HCT116 (cell line): ENCODE data around the gene CORO2B. TPM values are rescaled to one million over a fixed set of nuclear protein-coding genes. Genes with fewer than 3 reads are reported as not detected.

Experiments used
- ATAC-seq: fragments of 200-7000 bp; cut with Tn5 transposase; 2 replicates; pipeline ENCODE4 v1.9.1; 2020; ENCODE audit warnings: mild to moderate bottlenecking, moderate library complexity
- BruUV-seq: library from RNA; stranded (reverse); fragments of 400-500 nt; replicated peaks from 2 replicates; lab custom pipeline; 2021; lab: Mats Ljungman, UMichigan
- CTCF ChIA-PET: fragments of 300-600 bp; sonication (Branson Sonifier 250); formaldehyde crosslinking; loops from one replicate; lab custom pipeline; 2021; ENCODE audit warnings: antibody characterized with exemption; lab: Charles Lee
- POLR2A ChIA-PET: fragments of 300-600, 350-600 bp; sonication (Branson Sonifier 250); formaldehyde crosslinking; loops from one replicate; lab custom pipeline; 2021; ENCODE audit warnings: antibody characterized with exemption; lab: Charles Lee
- RAD21 ChIA-PET, 2 experiments: fragments of 300-600 bp; sonication (Branson Sonifier 250); formaldehyde crosslinking; loops; one replicate each; lab custom pipeline; 2023; ENCODE audit warnings: low total read pairs in 2 of 2; ENCODE audit not compliant: uncharacterized antibody in 2 of 2, unreplicated experiment in 2 of 2, low non-redundant PET in 1 of 2; lab: Charles Lee
- DNase-seq: peaks from one replicate; pipeline ENCODE4 v3.0.0-alpha.2; 2010; ENCODE audit warnings: low read depth, low spot score
- H2AFZ ChIP-seq: fragments of 200-600 bp; shearing (Covaris generic), sonication (generic); 2 replicates; pipeline ENCODE4 v1.6.1; 2017; ENCODE audit warnings: low read depth, mixed run types, mixed read lengths, antibody characterized with exemption, low read length; ENCODE audit not compliant: poor library complexity, severe bottlenecking
- H3K27ac ChIP-seq: 2 replicates; pipeline ENCODE4 v1.5.1; 2012; ENCODE audit warnings: low read depth, low read length
- H3K27me3 ChIP-seq: fragments of 200-600 bp; sonication (generic); 2 replicates; pipeline ENCODE4 v1.6.1; 2016; ENCODE audit warnings: mixed run types, low read length, mixed read lengths; ENCODE audit not compliant: insufficient read depth
- H3K36me3 ChIP-seq, 2 experiments: fragments of 200-500 bp in 1 of 2; fragments of 200-600 bp in 1 of 2; sonication (Bioruptor generic) in 1 of 2; sonication (generic) in 1 of 2; 2 replicates each; pipeline versions ENCODE4 v1.5.1 to v1.6.1; 2014 to 2016; ENCODE audit warnings: low read length in 2 of 2, inconsistent platforms in 1 of 2, mixed read lengths in 1 of 2, mixed run types in 1 of 2; ENCODE audit not compliant: insufficient read depth in 2 of 2, control insufficient read depth in 1 of 2
- H3K4me1 ChIP-seq, 2 experiments: fragments of 200-600 bp in 1 of 2; sonication (generic) in 1 of 2; 2 replicates each; pipeline versions ENCODE4 v1.5.1 to v1.6.1; 2012 to 2017; ENCODE audit warnings: low read length in 2 of 2, inconsistent platforms in 1 of 2, mild to moderate bottlenecking in 1 of 2, mixed read lengths in 1 of 2, mixed run types in 1 of 2, moderate library complexity in 1 of 2; ENCODE audit not compliant: insufficient read depth in 2 of 2, control insufficient read depth in 1 of 2
- H3K4me2 ChIP-seq: fragments of 200-600 bp; sonication (generic); 2 replicates; pipeline ENCODE4 v1.6.1; 2017; ENCODE audit warnings: mixed run types, low read length, mixed read lengths
- H3K4me3 ChIP-seq, 2 experiments: fragments of 200-600 bp in 1 of 2; sonication (generic) in 1 of 2; replicated peaks in 1 of 2; 2 replicates each; pipeline ENCODE4 v1.5.1; 2011 to 2016; ENCODE audit warnings: low read length in 2 of 2, control low read depth in 1 of 2, low read depth in 1 of 2, mild to moderate bottlenecking in 1 of 2, mixed read lengths in 1 of 2, mixed run types in 1 of 2
- H3K79me2 ChIP-seq: fragments of 200-600 bp; sonication (generic); 2 replicates; pipeline ENCODE4 v1.6.1; 2017; ENCODE audit warnings: mild to moderate bottlenecking, mixed run types, low read length, moderate library complexity, mixed read lengths; ENCODE audit not compliant: insufficient read depth
- H3K9ac ChIP-seq: fragments of 200-600 bp; sonication (generic); 2 replicates; pipeline ENCODE4 v1.6.1; 2016; ENCODE audit warnings: low read length, mixed read lengths
- H3K9me2 ChIP-seq: fragments of 200-600 bp; sonication (generic), shearing (Covaris generic); 2 replicates; pipeline ENCODE4 v1.6.1; 2017; ENCODE audit warnings: mixed run types, mild to moderate bottlenecking, moderate library complexity; ENCODE audit not compliant: insufficient read depth
- H3K9me3 ChIP-seq, 2 experiments: fragments of 200-500 bp in 1 of 2; fragments of 200-600 bp in 1 of 2; sonication (Bioruptor generic) in 1 of 2; sonication (generic) in 1 of 2; 2 replicates each; pipeline ENCODE4 v1.6.1; 2014 to 2017; ENCODE audit warnings: low read length in 2 of 2, mixed read lengths in 2 of 2, inconsistent platforms in 1 of 2, low read depth in 1 of 2, mild to moderate bottlenecking in 1 of 2, mixed run types in 1 of 2, moderate library complexity in 1 of 2; ENCODE audit not compliant: control insufficient read depth in 1 of 2, insufficient read depth in 1 of 2
- H4K20me1 ChIP-seq: fragments of 200-600 bp; sonication (generic), shearing (Covaris generic); 2 replicates; pipeline ENCODE4 v1.6.1; 2017; ENCODE audit warnings: mixed run types, mild to moderate bottlenecking, moderate library complexity; ENCODE audit not compliant: insufficient read depth
- ATF3 ChIP-seq: IDR thresholded peaks from 2 replicates; pipeline ENCODE4 v1.6.1; 2012
- CEBPB ChIP-seq: IDR thresholded peaks from 2 replicates; pipeline ENCODE4 v1.6.1; 2012; ENCODE audit warnings: low read depth
- ELF1 ChIP-seq: IDR thresholded peaks from 2 replicates; pipeline ENCODE4 v1.6.1; 2012; ENCODE audit warnings: low read depth, borderline replicate concordance
- EZH2 ChIP-seq: fragments of 200-600 bp; sonication (generic); IDR thresholded peaks from 2 replicates; pipeline ENCODE4 v1.6.1; 2017; ENCODE audit warnings: antibody characterized with exemption, mixed run types
- EZH2phosphoT487 ChIP-seq: fragments of 200-600 bp; IDR thresholded peaks from 2 replicates; pipeline ENCODE4 v1.6.1; 2018; ENCODE audit warnings: antibody characterized with exemption, borderline replicate concordance
- FOSL1 ChIP-seq: IDR thresholded peaks from 2 replicates; pipeline ENCODE4 v1.6.1; 2012; ENCODE audit warnings: low read depth
- JUND ChIP-seq: IDR thresholded peaks from 2 replicates; pipeline ENCODE4 v1.6.1; 2012
- POLR2A ChIP-seq: IDR thresholded peaks from 2 replicates; pipeline ENCODE4 v1.7.0; 2011; ENCODE audit warnings: borderline replicate concordance; ENCODE audit not compliant: insufficient read depth, insufficient read length; ENCODE audit errors: extremely low read depth
- RAD21 ChIP-seq: IDR thresholded peaks from 2 replicates; pipeline ENCODE4 v1.6.1; 2012; ENCODE audit warnings: low read depth, mild to moderate bottlenecking
- SP1 ChIP-seq: IDR thresholded peaks from 2 replicates; pipeline ENCODE4 v1.6.1; 2012; ENCODE audit warnings: low read depth
- SRF ChIP-seq: IDR thresholded peaks from 2 replicates; pipeline ENCODE4 v1.6.1; 2012; ENCODE audit warnings: low read depth
- ZFX ChIP-seq: fragments of 450-650 bp; IDR thresholded peaks from 2 replicates; pipeline ENCODE4 v1.6.1; 2017
- ZNF274 ChIP-seq: fragments of 200-500 bp; sonication (Bioruptor generic); IDR thresholded peaks from 2 replicates; pipeline ENCODE4 v1.6.1; 2014; ENCODE audit warnings: mild to moderate bottlenecking, low read depth, low read length, inconsistent platforms
- intact Hi-C: fragments of 100-400 bp; cut with micrococcal nuclease; formaldehyde crosslinking; loops from 2 replicates; pipeline ENCODE4 v1.10.0; 2022
- total RNA-seq: library from RNA; stranded (reverse); gene quantifications from one replicate; pipeline ENCODE4 v1.2.1, GENCODE V29; 2021; ENCODE audit not compliant: unreplicated experiment

The CORO2B gene
- total RNA-seq, 1 experiment from 2014 or later: 2.8 TPM

DNA sequence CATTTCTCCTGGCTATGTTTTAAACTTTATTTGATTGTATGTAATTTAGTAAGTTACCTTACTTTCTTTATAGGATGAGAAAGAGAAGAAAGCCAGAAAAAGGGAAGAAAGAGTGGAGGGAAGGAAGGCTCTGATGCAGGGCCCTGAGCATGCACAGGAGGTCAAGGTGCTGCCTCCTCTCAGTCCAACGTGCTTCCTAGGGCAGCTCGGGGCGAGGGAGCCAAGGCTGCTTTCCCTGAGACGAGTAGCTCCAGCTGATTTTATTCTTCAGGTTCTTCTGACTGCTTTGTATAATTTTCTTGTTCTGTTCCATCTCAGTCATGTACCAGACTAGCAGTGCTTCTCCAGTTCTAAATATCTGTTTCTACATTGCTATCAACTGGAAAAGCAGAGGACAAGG lies 3.4 kb downstream of the CORO2B start:
- no peaks in the 10 kb centered on the region for H4K20me1 ChIP-seq
- no peak overlapping the region for H3K4me2 ChIP-seq
- no peak overlapping the region for H2AFZ ChIP-seq
- H3K4me3 ChIP-seq: no peak overlapping the region
- TF ChIP-seq EZH2phosphoT487: no peak
- TF ChIP-seq ELF1: no peak
- TF ChIP-seq ZFX: no peak
- no peak for TF ChIP-seq SRF
- no peak for TF ChIP-seq ATF3
- no peak for TF ChIP-seq EZH2
- no peak for TF ChIP-seq ZNF274
- TF ChIP-seq JUND: no peak
- TF ChIP-seq, all 23 proteins: peak for 0
- H3K9me2 ChIP-seq: no peaks in the 10 kb centered on the region
- no peaks in the 10 kb centered on the region for H3K27me3 ChIP-seq
- ATAC-seq (no peak), DNase-seq (no peak)
- no peaks in the 10 kb centered on the region for H3K9me3 ChIP-seq
- H3K4me1 ChIP-seq: peaks cover 42 to 91% of the 10 kb centered on the region in 2 experiments
- no peak overlapping the region for H3K9ac ChIP-seq
- CTCF ChIA-PET: no interaction called here
- RAD21 ChIA-PET: no interaction called here
- no peaks in the 10 kb centered on the region for H3K36me3 ChIP-seq
- intact Hi-C loops: no loop called here
- H3K79me2 ChIP-seq: no peaks in the 10 kb centered on the region
- BruUV-seq: no TSS peak
- H3K27ac ChIP-seq: no peak overlapping the region
- POLR2A ChIA-PET: interaction anchor here (1.1 kb wide), 1 partner anchor 51 kb away, joined by 3 read pairs; no protein-coding TSS in a partner anchor

DNA sequence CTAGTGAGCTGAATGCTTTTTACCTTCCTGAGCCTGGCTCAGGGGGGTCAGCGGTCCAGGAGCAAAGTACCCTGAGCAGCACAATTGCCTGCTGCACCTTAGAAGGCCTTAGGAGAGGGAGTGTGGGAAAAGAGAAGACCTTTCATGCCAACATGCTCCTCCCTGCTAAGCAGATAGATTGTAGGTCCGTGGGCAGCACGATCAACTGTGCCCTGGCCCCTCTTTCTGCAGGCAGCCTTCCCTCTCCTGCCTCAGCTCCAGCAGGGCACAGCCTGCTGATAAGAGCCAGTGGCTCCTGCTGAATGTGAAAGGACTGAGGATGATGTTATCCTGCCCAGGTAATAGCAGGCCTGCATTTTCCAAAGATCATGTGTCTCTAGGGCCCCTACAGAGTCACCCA lies 4.1 kb downstream of the CORO2B start:
- ChIA-PET RAD21 (no interaction called here), POLR2A (no interaction called here), CTCF (no interaction called here)
- Histone ChIP-seq H3K27ac (no peak overlapping the region), H3K9ac (no peak overlapping the region), H2AFZ (no peak overlapping the region), H4K20me1 (no peaks in the 10 kb centered on the region), H3K9me2 (no peaks in the 10 kb centered on the region), H3K36me3 (no peaks in the 10 kb centered on the region), H3K4me3 (no peak overlapping the region), H3K9me3 (no peaks in the 10 kb centered on the region), H3K4me2 (no peak overlapping the region), H3K79me2 (no peaks in the 10 kb centered on the region), H3K27me3 (no peaks in the 10 kb centered on the region), H3K4me1 (peaks cover 39 to 90% of the 10 kb centered on the region in 2 experiments)
- intact Hi-C loops: no loop called here
- ATAC-seq (no peak), DNase-seq (no peak)
- TF ChIP-seq ATF3: no peak
- TF ChIP-seq FOSL1: no peak
- no peak for TF ChIP-seq SP1
- TF ChIP-seq CEBPB: no peak
- TF ChIP-seq POLR2A: no peak
- TF ChIP-seq SRF: no peak
- no peak for TF ChIP-seq ELF1
- TF ChIP-seq RAD21: no peak
- BruUV-seq: no TSS peak
